Astrocyte of the cerebellum (primary cell): ENCODE measurements around the gene GLRX.

Experiments used
- DNase-seq: peaks from one replicate; pipeline ENCODE4 v3.0.0-alpha.2; 2011; ENCODE audit warnings: low read depth
- H3K4me3 ChIP-seq: 2 replicates; pipeline ENCODE4 v1.5.1; 2011; ENCODE audit warnings: mild to moderate bottlenecking, low read depth, low read length, moderate library complexity
- in situ Hi-C: cut with HindIII; loops from 2 replicates; pipeline ENCODE4 v1.10.0; 2017; ENCODE audit warnings: low sequenced_read_pairs
- TF ChIP-seq, protein P1 (sequence below): IDR thresholded peaks from 2 replicates; pipeline ENCODE4 v1.5.1; 2012; ENCODE audit warnings: low read length, low read depth, moderate library complexity, mild to moderate bottlenecking; ENCODE audit errors: missing control alignments

The GLRX gene

GRCh38 chr5:95827892-95828246 lies 5.3 kb upstream of the GLRX start:
- DNase-seq, result no peak
- TF ChIP-seq, protein P1, sequence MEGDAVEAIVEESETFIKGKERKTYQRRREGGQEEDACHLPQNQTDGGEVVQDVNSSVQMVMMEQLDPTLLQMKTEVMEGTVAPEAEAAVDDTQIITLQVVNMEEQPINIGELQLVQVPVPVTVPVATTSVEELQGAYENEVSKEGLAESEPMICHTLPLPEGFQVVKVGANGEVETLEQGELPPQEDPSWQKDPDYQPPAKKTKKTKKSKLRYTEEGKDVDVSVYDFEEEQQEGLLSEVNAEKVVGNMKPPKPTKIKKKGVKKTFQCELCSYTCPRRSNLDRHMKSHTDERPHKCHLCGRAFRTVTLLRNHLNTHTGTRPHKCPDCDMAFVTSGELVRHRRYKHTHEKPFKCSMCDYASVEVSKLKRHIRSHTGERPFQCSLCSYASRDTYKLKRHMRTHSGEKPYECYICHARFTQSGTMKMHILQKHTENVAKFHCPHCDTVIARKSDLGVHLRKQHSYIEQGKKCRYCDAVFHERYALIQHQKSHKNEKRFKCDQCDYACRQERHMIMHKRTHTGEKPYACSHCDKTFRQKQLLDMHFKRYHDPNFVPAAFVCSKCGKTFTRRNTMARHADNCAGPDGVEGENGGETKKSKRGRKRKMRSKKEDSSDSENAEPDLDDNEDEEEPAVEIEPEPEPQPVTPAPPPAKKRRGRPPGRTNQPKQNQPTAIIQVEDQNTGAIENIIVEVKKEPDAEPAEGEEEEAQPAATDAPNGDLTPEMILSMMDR, result no peak

DNA sequence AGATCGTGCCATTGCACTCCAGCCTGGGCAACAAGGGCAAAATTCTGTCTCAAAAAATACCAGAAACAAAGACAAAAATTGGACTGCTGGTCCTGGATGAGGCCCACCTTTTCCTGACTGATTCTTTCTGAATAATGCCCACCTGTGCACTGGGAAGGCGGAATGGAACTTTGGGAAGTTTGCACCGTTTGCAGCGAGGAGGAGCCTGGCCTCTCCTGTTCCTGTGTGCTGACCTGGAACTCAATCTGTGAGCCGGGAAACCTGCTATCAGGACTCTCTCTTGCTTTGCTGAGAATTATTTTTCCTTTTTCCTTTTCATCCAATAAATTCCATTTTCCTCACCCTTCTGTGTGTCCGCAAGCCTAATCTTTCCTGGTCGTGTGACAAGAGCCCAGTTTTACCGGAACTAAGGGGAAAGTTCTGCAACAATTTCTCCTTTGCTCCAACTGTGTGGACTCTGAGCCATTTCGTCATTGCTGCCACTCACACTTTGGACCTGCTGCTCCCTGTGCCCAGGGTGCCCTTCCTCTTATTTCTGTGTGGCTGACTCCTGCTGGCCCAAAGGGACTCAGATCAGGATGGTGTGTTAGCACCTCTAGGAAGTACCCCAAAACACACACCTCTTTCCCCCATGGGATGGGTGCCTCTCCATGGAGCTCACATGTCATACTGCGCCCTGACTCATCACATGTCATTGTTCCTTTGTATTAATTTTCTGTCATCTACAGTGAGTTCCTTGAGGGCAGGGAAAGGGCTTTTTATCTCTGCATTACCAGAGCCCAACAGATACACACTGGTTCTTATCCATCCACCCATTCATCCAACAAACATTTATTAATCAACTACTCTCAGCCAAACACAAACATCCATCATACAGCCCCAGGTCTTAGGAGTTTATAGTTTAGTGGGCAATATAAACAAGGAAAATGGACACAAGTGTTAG lies 4.7 kb upstream of the GLRX start:
- TF ChIP-seq, protein P1, result no peak
- DNase-seq, result no peak
- H3K4me3 ChIP-seq, result no peak overlapping the region
- in situ Hi-C loops, result no loop called here

More at GRCh38 chr5:95827892-95828246, 5.3 kb upstream of the GLRX start:
- H3K4me3 ChIP-seq, result no peak overlapping the region
- in situ Hi-C loops, result no loop called here

GRCh38 chr5:95825495-95825894 lies 3.0 kb upstream of the GLRX start:
- TF ChIP-seq, protein P1, result no peak
- no peak for DNase-seq
- no peak overlapping the region for H3K4me3 ChIP-seq
- in situ Hi-C loops, result no loop called here

GRCh38 chr5:95824747-95825146 lies 2.2 kb upstream of the GLRX start:
- no peak overlapping the region for H3K4me3 ChIP-seq
- in situ Hi-C loops, result no loop called here
- no peak for DNase-seq
- TF ChIP-seq, protein P1, result no peak

- TF ChIP-seq, protein P1, result no peak
- DNase-seq, result peak; percentile 76
- no peak overlapping the region for H3K4me3 ChIP-seq
- in situ Hi-C loops, result no loop called here
Measured at GRCh38 chr5:95823738-95824609, 1.4 kb upstream of the GLRX start.

GRCh38 chr5:95823218-95823737 lies 752 bp upstream of the GLRX start:
- in situ Hi-C loops, result no loop called here
- TF ChIP-seq, protein P1, result no peak
- no peak for DNase-seq
- no peak overlapping the region for H3K4me3 ChIP-seq
